Left lobe of liver (tissue), 2 donors: ENCODE measurements around the gene CHPF. TPM values are rescaled to one million over a fixed set of nuclear protein-coding genes. Genes with fewer than 3 reads are reported as not detected.

ENCODE experiments used
- ATAC-seq: fragments of 200-7000 bp; cut with Tn5 transposase; one replicate; pipeline ENCODE4 v1.9.1; 2020; ENCODE audit warnings: mild to moderate bottlenecking, moderate library complexity
- DNase-seq: peaks from one replicate; pipeline ENCODE4 v3.0.0-alpha.2; 2020; ENCODE audit warnings: low spot score
- total RNA-seq: library from RNA; stranded (reverse); gene quantifications from one replicate; pipeline ENCODE4 v1.2.1, GENCODE V29; 2021
- donor health status: DM: no; HTN: no; CAD: no; lungs with moderate emphysema.
- donor health status: DM: no; HTN: yes; CAD: no.

The CHPF gene
- total RNA-seq, 1 donor from 2014 or later: 55.1 TPM

GRCh38 chr2:219499555-219499954 is 44.1 kb downstream of the CHPF start:
- DNase-seq (no peak), ATAC-seq (no peak)

- DNase-seq (no peak), ATAC-seq (no peak)
Measured at GRCh38 chr2:219499058-219499307, 44.6 kb downstream of the CHPF start.

- ATAC-seq (peak; percentile 87), DNase-seq (peak; percentile 98)
Measured at GRCh38 chr2:219498280-219499057, 45.1 kb downstream of the CHPF start, which contains the start of gene GMPPA. Gene GMPPA, plus strand, starts transcription at chr2:219498891. Its CDS starts 1,085 bp downstream, at chr2:219499976.

GRCh38 chr2:219497495-219498279 is 45.9 kb downstream of the CHPF start:
- peak; percentile 79 for ATAC-seq
- DNase-seq: peak; percentile 90

- DNase-seq: no peak
Measured at GRCh38 chr2:219496825-219497494, 46.6 kb downstream of the CHPF start.

GRCh38 chr2:219496247-219496824 is 47.3 kb downstream of the CHPF start:
- ATAC-seq: no peak
- DNase-seq: no peak

More at GRCh38 chr2:219496825-219497494, 46.6 kb downstream of the CHPF start:
- ATAC-seq: no peak

- peak; percentile 53 for DNase-seq
- ATAC-seq: peak; percentile 12
Measured at GRCh38 chr2:219495531-219496122, 48.0 kb downstream of the CHPF start.

GRCh38 chr2:219494952-219495530 is 48.6 kb downstream of the CHPF start:
- no peak for ATAC-seq

GRCh38 chr2:219493086-219493485 is 50.5 kb downstream of the CHPF start:
- DNase-seq: no peak
- ATAC-seq: no peak

More at GRCh38 chr2:219494952-219495530, 48.6 kb downstream of the CHPF start:
- no peak for DNase-seq

GRCh38 chr2:219492575-219492974 is 51.0 kb downstream of the CHPF start:
- ATAC-seq (no peak), DNase-seq (no peak)

GRCh38 chr2:219491278-219491963 is 52.2 kb downstream of the CHPF start:
- DNase-seq (no peak), ATAC-seq (no peak)

GRCh38 chr2:219490600-219491130 is 52.9 kb downstream of the CHPF start:
- no peak for ATAC-seq
- no peak for DNase-seq

- DNase-seq (no peak), ATAC-seq (no peak)
Measured at GRCh38 chr2:219490186-219490585, 53.4 kb downstream of the CHPF start.

GRCh38 chr2:219489315-219489714 is 54.3 kb downstream of the CHPF start:
- no peak for ATAC-seq
- DNase-seq: no peak

Other genes with a start within 250 kb of the CHPF start
- gene PTPRN, start 234.4 kb downstream of the CHPF start, total RNA-seq: not detected
- not detected for gene RESP18, start 211.1 kb downstream of the CHPF start, total RNA-seq
- 37.4 TPM for gene DNPEP, start 155.9 kb downstream of the CHPF start, total RNA-seq
- 1.8 TPM for gene DES, start 125.4 kb downstream of the CHPF start, total RNA-seq
- gene SPEG, start 109.0 kb downstream of the CHPF start, total RNA-seq: 1.5 TPM
- 43.4 TPM for gene GMPPA, start 44.9 kb downstream of the CHPF start, total RNA-seq
- 0.05 TPM for gene ASIC4, start 29.3 kb downstream of the CHPF start, total RNA-seq
- 2.1 TPM for gene TMEM198, start 219 bp upstream of the CHPF start, total RNA-seq
- gene OBSL1, start 27.7 kb upstream of the CHPF start, total RNA-seq: 43.6 TPM
- 0.20 TPM for gene INHA, start 28.5 kb upstream of the CHPF start, total RNA-seq
- 7.7 TPM for gene STK11IP, start 54.0 kb upstream of the CHPF start, total RNA-seq
- gene SLC4A3, start 83.8 kb upstream of the CHPF start, total RNA-seq: 0.20 TPM